Smooth muscle cell of the brain vasculature (primary cell): ENCODE data around the gene CFB.
A peak's percentile ranks its signal among the peaks of the same experiment; 100 is the strongest.
"Not testable (repeated sequence)": the region's sequence is repeated elsewhere in the genome, so short reads cannot be mapped to it uniquely, and the experiment has no call there.

ENCODE experiments used
- DNase-seq: peaks from one replicate; pipeline ENCODE4 v3.0.0-alpha.2; 2012; ENCODE audit warnings: low read depth, low spot score

The CFB gene

GRCh38 chr6:31945507-31946369, at the start of gene CFB:
CFB (plus strand) TSS chr6:31946095; CDS start chr6:31946222, 127 bp downstream.
- DNase-seq = peak; percentile 26

- DNase-seq = no peak
Observed at GRCh38 chr6:31896493-31896855, 49.4 kb upstream of the CFB start.

GRCh38 chr6:31896856-31897611, 48.9 kb upstream of the CFB start:
- DNase-seq = no peak

- DNase-seq = peak; percentile 50
Observed at GRCh38 chr6:31897612-31898382, 48.1 kb upstream of the CFB start, which contains the start of gene EHMT2. EHMT2 (minus strand) TSS chr6:31897698; CDS start chr6:31897677, 21 bp downstream.

GRCh38 chr6:31898383-31899011, 47.4 kb upstream of the CFB start:
- no peak for DNase-seq

- DNase-seq = no peak
Observed at GRCh38 chr6:31899215-31899614, 46.7 kb upstream of the CFB start.

GRCh38 chr6:31899882-31900722, 45.8 kb upstream of the CFB start:
- no peak for DNase-seq

- no peak for DNase-seq
Observed at GRCh38 chr6:31900917-31901414, 44.9 kb upstream of the CFB start.

- no peak for DNase-seq
Observed at GRCh38 chr6:31901415-31901952, 44.4 kb upstream of the CFB start.

GRCh38 chr6:31901953-31902643, 43.8 kb upstream of the CFB start, which contains the start of gene ZBTB12:
ZBTB12 (minus strand) TSS chr6:31902086; CDS start chr6:31901305, 781 bp downstream.
- peak; percentile 91 for DNase-seq

GRCh38 chr6:31903957-31904356, 41.9 kb upstream of the CFB start:
- no peak for DNase-seq

- DNase-seq = no peak
Observed at GRCh38 chr6:31905041-31905440, 40.9 kb upstream of the CFB start.

GRCh38 chr6:31906122-31906521, 39.8 kb upstream of the CFB start:
- no peak for DNase-seq

GRCh38 chr6:31906727-31907126, 39.2 kb upstream of the CFB start:
- not testable (repeated sequence) for DNase-seq

GRCh38 chr6:31907158-31907813, 38.6 kb upstream of the CFB start:
- no peak for DNase-seq

- DNase-seq = not testable (repeated sequence)
Observed at GRCh38 chr6:31908255-31908654, 37.6 kb upstream of the CFB start.

- DNase-seq = no peak
Observed at GRCh38 chr6:31908791-31909190, 37.1 kb upstream of the CFB start.

GRCh38 chr6:31909298-31909697, 36.6 kb upstream of the CFB start:
- not testable (repeated sequence) for DNase-seq
